ENCODE results near the gene PCDH12. TPM values are rescaled to one million over a fixed set of nuclear protein-coding genes. Genes with fewer than 3 reads are reported as not detected.

Gene PCDH12
- total RNA-seq, 1 experiment from 2014 or later, result 0.15 TPM

- no peak for TF ChIP-seq CTCF (conservative IDR thresholded peaks at IDR 0.05; ENCODE audit: low read depth, low read length)
- TF ChIP-seq EZH2 (IDR thresholded peaks at IDR 0.05; ENCODE audit: low read length, unreplicated experiment), result no peak
- no peak for TF ChIP-seq EZH2phosphoT487 (IDR thresholded peaks at IDR 0.05; ENCODE audit: borderline replicate concordance, low read length)
- H3K79me2 ChIP-seq (ENCODE audit: low read length), result no peaks in the 10 kb centered on the region
- H4K20me1 ChIP-seq (ENCODE audit: low read length), result no peaks in the 10 kb centered on the region
- ChIA-PET CTCF (no interaction called here), POLR2A (ENCODE audit: unreplicated experiment) (no interaction called here)
- no peak overlapping the region for H3K27ac ChIP-seq (ENCODE audit: low read length)
- no peaks in the 10 kb centered on the region for H3K4me1 ChIP-seq (ENCODE audit: insufficient read depth, low read length)
- no peak overlapping the region for H3K4me3 ChIP-seq (ENCODE audit: low read length)
- no peak overlapping the region for H2AFZ ChIP-seq (ENCODE audit: low read length)
- ATAC-seq, result no peak
- H3K36me3 ChIP-seq (ENCODE audit: low read depth, low read length), result no peaks in the 10 kb centered on the region
- H3K27me3 ChIP-seq (ENCODE audit: low read length), result no peaks in the 10 kb centered on the region
- no peaks in the 10 kb centered on the region for H3K9me3 ChIP-seq (ENCODE audit: low read length)
- no peak overlapping the region for H3K4me2 ChIP-seq (ENCODE audit: low read length)
- H3K9me2 ChIP-seq (replicated peaks; ENCODE audit: low read length), result no peaks in the 10 kb centered on the region
- no peak for DNase-seq
- no peak overlapping the region for H3K9ac ChIP-seq (ENCODE audit: low read length)
- no peaks in the 10 kb centered on the region for H3F3A ChIP-seq (ENCODE audit: low read length, unreplicated experiment)
- no TSS peak for BruUV-seq (replicated peaks)
- intact Hi-C loops (cut with micrococcal nuclease), result no loop called here
These were observed 55.8 kb downstream of the PCDH12 start for GRCh38 chr5:141902015-141902814.

GRCh38 chr5:141898448-141899049 is 59.5 kb downstream of the PCDH12 start:
- Histone ChIP-seq H3K4me3 (ENCODE audit: low read length) (no peak overlapping the region), H3K27me3 (ENCODE audit: low read length) (no peaks in the 10 kb centered on the region), H3F3A (ENCODE audit: low read length, unreplicated experiment) (no peaks in the 10 kb centered on the region), H3K4me2 (ENCODE audit: low read length) (no peak overlapping the region), H3K79me2 (ENCODE audit: low read length) (no peaks in the 10 kb centered on the region), H3K9me3 (ENCODE audit: low read length) (no peaks in the 10 kb centered on the region), H3K4me1 (ENCODE audit: insufficient read depth, low read length) (no peaks in the 10 kb centered on the region), H3K27ac (ENCODE audit: low read length) (no peak overlapping the region), H3K9ac (ENCODE audit: low read length) (no peak overlapping the region), H2AFZ (ENCODE audit: low read length) (no peak overlapping the region), H3K36me3 (ENCODE audit: low read depth, low read length) (no peaks in the 10 kb centered on the region), H3K9me2 (replicated peaks; ENCODE audit: low read length) (no peaks in the 10 kb centered on the region), H4K20me1 (ENCODE audit: low read length) (no peaks in the 10 kb centered on the region)
- ChIA-PET CTCF (no interaction called here), POLR2A (ENCODE audit: unreplicated experiment) (no interaction called here)
- BruUV-seq (replicated peaks), result no TSS peak
- intact Hi-C loops (cut with micrococcal nuclease), result no loop called here
- no peak for DNase-seq
- no peak for ATAC-seq
- no peak for TF ChIP-seq CTCF (conservative IDR thresholded peaks at IDR 0.05; ENCODE audit: low read depth, low read length)
- no peak for TF ChIP-seq EZH2 (IDR thresholded peaks at IDR 0.05; ENCODE audit: low read length, unreplicated experiment)
- no peak for TF ChIP-seq EZH2phosphoT487 (IDR thresholded peaks at IDR 0.05; ENCODE audit: borderline replicate concordance, low read length)

- no peak overlapping the region for H3K27ac ChIP-seq (ENCODE audit: low read length)
- H3K9ac ChIP-seq (ENCODE audit: low read length), result no peak overlapping the region
- H3K4me2 ChIP-seq (ENCODE audit: low read length), result no peak overlapping the region
- H3K9me2 ChIP-seq (replicated peaks; ENCODE audit: low read length), result no peaks in the 10 kb centered on the region
- no peak overlapping the region for H2AFZ ChIP-seq (ENCODE audit: low read length)
- no peak overlapping the region for H3K4me3 ChIP-seq (ENCODE audit: low read length)
- no peaks in the 10 kb centered on the region for H3K9me3 ChIP-seq (ENCODE audit: low read length)
- intact Hi-C loops (cut with micrococcal nuclease), result no loop called here
- no peaks in the 10 kb centered on the region for H4K20me1 ChIP-seq (ENCODE audit: low read length)
- ChIA-PET POLR2A (ENCODE audit: unreplicated experiment) (no interaction called here), CTCF (no interaction called here)
- no peak for DNase-seq
- ATAC-seq, result no peak
- no peaks in the 10 kb centered on the region for H3K27me3 ChIP-seq (ENCODE audit: low read length)
- no peaks in the 10 kb centered on the region for H3K79me2 ChIP-seq (ENCODE audit: low read length)
- no peaks in the 10 kb centered on the region for H3F3A ChIP-seq (ENCODE audit: low read length, unreplicated experiment)
- no peaks in the 10 kb centered on the region for H3K4me1 ChIP-seq (ENCODE audit: insufficient read depth, low read length)
- no peak for TF ChIP-seq EZH2 (IDR thresholded peaks at IDR 0.05; ENCODE audit: low read length, unreplicated experiment)
- no peak for TF ChIP-seq CTCF (conservative IDR thresholded peaks at IDR 0.05; ENCODE audit: low read depth, low read length)
- no peak for TF ChIP-seq EZH2phosphoT487 (IDR thresholded peaks at IDR 0.05; ENCODE audit: borderline replicate concordance, low read length)
- no peaks in the 10 kb centered on the region for H3K36me3 ChIP-seq (ENCODE audit: low read depth, low read length)
- BruUV-seq (replicated peaks), result no TSS peak
These were observed 60.6 kb downstream of the PCDH12 start for GRCh38 chr5:141897425-141897824.
